CD4-positive, alpha-beta T cell (primary cell): ENCODE results near the gene ATP10A. TPM values are rescaled to one million over a fixed set of nuclear protein-coding genes. Genes with fewer than 3 reads are reported as not detected.

Experiments
- ATAC-seq: fragments of 200-7000 bp; cut with Tn5 transposase; one replicate; pipeline ENCODE4 v1.10.0; 2022; ENCODE audit warnings: mild to moderate bottlenecking; ENCODE audit not compliant: poor library complexity
- CTCF ChIA-PET: fragments of 350-600 bp; sonication (Branson Sonifier 250); formaldehyde crosslinking; loops from one replicate; lab custom pipeline; 2021; ENCODE audit warnings: antibody characterized with exemption, inconsistent platforms; lab: Charles Lee
- POLR2A ChIA-PET: fragments of 350-600 bp; sonication (Branson Sonifier 250); formaldehyde crosslinking; loops from one replicate; lab custom pipeline; 2021; ENCODE audit warnings: antibody characterized with exemption, inconsistent platforms; lab: Charles Lee
- DNase-seq, 14 experiments: peaks; one replicate each; pipeline ENCODE4 v3.0.0-alpha.2; 2013 to 2020; ENCODE audit warnings: mixed read lengths in 2 of 14
- H3K27ac ChIP-seq, 2 donors: one replicate each; pipeline versions ENCODE4 v1.5.1 to v1.7.0; 2013; ENCODE audit warnings: low read length in 2 of 2, low read depth in 1 of 2, mild to moderate bottlenecking in 1 of 2
- H3K27me3 ChIP-seq, 2 experiments: 1 replicate in 1 of 2; 2 replicates in 1 of 2; pipeline versions ENCODE4 v1.6.1 to v1.7.0; 2013; ENCODE audit warnings: low read length in 2 of 2, control low read depth in 1 of 2, mild to moderate bottlenecking in 1 of 2, moderate library complexity in 1 of 2; ENCODE audit not compliant: insufficient read depth in 2 of 2, control insufficient read depth in 1 of 2
- H3K36me3 ChIP-seq: one replicate; pipeline ENCODE4 v1.6.1; 2013; ENCODE audit warnings: low read length, control low read depth; ENCODE audit not compliant: insufficient read depth
- H3K4me1 ChIP-seq: one replicate; pipeline ENCODE4 v1.6.1; 2013; ENCODE audit warnings: low read length, control low read depth; ENCODE audit not compliant: insufficient read depth
- H3K4me3 ChIP-seq: one replicate; pipeline ENCODE4 v1.5.1; 2013; ENCODE audit warnings: mild to moderate bottlenecking, low read length, moderate library complexity
- H3K9me3 ChIP-seq, 2 experiments: 1 replicate in 1 of 2; 2 replicates in 1 of 2; pipeline versions ENCODE4 v1.6.1 to v1.7.0; 2013; ENCODE audit warnings: low read length in 2 of 2, mild to moderate bottlenecking in 2 of 2, control low read depth in 1 of 2, moderate library complexity in 1 of 2; ENCODE audit not compliant: control insufficient read depth in 1 of 2, insufficient read depth in 1 of 2
- H3K27ac Mint-ChIP-seq: one replicate; pipeline ENCODE4 v1.8.0; 2020; ENCODE audit warnings: mixed read lengths
- H3K27me3 Mint-ChIP-seq: one replicate; pipeline ENCODE4 v1.8.0; 2021; ENCODE audit warnings: mixed read lengths
- H3K36me3 Mint-ChIP-seq: one replicate; pipeline ENCODE4 v1.8.0; 2021; ENCODE audit warnings: low read depth, mixed read lengths
- H3K4me1 Mint-ChIP-seq: one replicate; pipeline ENCODE4 v1.8.0; 2021; ENCODE audit warnings: low read depth, mixed read lengths
- H3K4me3 Mint-ChIP-seq: one replicate; pipeline ENCODE4 v1.8.0; 2020; ENCODE audit warnings: mild to moderate bottlenecking, mixed read lengths
- H3K9me3 Mint-ChIP-seq: one replicate; pipeline ENCODE4 v1.8.0; 2020; ENCODE audit warnings: mixed read lengths
- intact Hi-C, 2 experiments: fragments of 100-400 bp; cut with DNase I in 1 of 2; cut with micrococcal nuclease in 1 of 2; formaldehyde crosslinking; loops; one replicate each; pipeline versions ENCODE4 v1.15.1 to v1.9.0; 2023 to 2025; cut with DNase I, micrococcal nuclease
- total RNA-seq, 174 experiments: library from RNA in 2 of 174; stranded (reverse) in 2 of 174; gene quantifications; one replicate each; pipeline ENCODE4 v1.2.3 and lab custom pipeline; 2021 to 2026
- TF ChIP-seq, protein P1 (sequence below): fragments of 200-600 bp; IDR thresholded peaks from one replicate; pipeline ENCODE4 v1.8.0; 2022; ENCODE audit warnings: antibody characterized with exemption, mild to moderate bottlenecking

The ATP10A gene
- total RNA-seq, 2 experiments from 2014 or later, result 30.0 to 30.4 TPM

DNA sequence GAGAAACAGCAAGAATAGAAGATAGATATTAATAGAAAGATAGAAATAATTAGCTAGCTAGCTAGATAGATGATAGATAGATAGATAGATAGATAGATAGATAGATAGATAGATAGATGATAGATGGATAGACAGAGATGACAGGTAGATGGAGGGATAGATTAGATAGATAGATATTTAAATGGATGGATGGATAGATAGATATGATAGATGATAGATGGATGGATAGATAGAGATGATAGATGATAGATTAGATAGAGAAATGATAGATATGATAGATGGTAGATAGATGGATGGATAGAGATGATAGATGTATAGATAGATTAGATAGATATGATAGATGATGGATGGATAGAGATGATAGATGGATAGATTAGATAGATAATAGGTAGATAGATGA, 8.3 kb upstream of the ATP10A start:
- TF ChIP-seq, protein P1, sequence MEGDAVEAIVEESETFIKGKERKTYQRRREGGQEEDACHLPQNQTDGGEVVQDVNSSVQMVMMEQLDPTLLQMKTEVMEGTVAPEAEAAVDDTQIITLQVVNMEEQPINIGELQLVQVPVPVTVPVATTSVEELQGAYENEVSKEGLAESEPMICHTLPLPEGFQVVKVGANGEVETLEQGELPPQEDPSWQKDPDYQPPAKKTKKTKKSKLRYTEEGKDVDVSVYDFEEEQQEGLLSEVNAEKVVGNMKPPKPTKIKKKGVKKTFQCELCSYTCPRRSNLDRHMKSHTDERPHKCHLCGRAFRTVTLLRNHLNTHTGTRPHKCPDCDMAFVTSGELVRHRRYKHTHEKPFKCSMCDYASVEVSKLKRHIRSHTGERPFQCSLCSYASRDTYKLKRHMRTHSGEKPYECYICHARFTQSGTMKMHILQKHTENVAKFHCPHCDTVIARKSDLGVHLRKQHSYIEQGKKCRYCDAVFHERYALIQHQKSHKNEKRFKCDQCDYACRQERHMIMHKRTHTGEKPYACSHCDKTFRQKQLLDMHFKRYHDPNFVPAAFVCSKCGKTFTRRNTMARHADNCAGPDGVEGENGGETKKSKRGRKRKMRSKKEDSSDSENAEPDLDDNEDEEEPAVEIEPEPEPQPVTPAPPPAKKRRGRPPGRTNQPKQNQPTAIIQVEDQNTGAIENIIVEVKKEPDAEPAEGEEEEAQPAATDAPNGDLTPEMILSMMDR, result no peak
- H3K27ac Mint-ChIP-seq, result no peak overlapping the region
- CTCF ChIA-PET, result no interaction called here
- Histone ChIP-seq H3K27ac (no peak overlapping the region), H3K4me1 (peaks cover 2% of the 10 kb centered on the region), H3K9me3 (no peaks in the 10 kb centered on the region), H3K27me3 (no peaks in the 10 kb centered on the region), H3K4me3 (no peak overlapping the region), H3K36me3 (no peaks in the 10 kb centered on the region)
- H3K36me3 Mint-ChIP-seq, result no peaks in the 10 kb centered on the region
- intact Hi-C loops, result no loop called here
- H3K4me3 Mint-ChIP-seq, result no peak overlapping the region
- H3K9me3 Mint-ChIP-seq, result no peaks in the 10 kb centered on the region
- ATAC-seq (no peak), DNase-seq (no peak)
- no peaks in the 10 kb centered on the region for H3K27me3 Mint-ChIP-seq
- H3K4me1 Mint-ChIP-seq, result peaks cover 7% of the 10 kb centered on the region
- POLR2A ChIA-PET, result interaction anchor here (0.7 kb wide), 1 partner anchor 28 kb away, joined by 3 read pairs; no protein-coding TSS in a partner anchor

DNA sequence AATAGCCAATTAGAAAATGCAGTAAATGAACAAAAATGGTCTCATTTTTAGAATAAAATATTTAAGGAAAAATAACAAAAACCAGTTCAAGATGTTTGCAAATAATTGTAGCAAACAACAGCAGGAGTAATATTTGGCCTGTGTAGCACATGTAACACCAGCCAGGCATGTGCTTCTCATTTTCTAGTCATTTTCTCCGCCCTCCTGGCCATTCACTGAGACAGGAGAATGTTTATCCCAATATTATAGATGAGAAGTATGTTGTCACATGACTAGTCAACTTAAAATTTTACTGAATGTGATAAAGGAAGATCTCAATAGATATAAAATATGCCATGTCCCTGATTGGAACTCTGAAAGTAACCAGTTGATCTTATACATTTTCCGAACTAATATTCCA, 7.8 kb upstream of the ATP10A start:
- no peaks in the 10 kb centered on the region for H3K36me3 ChIP-seq
- DNase-seq (no peak), ATAC-seq (no peak)
- ChIA-PET CTCF (no interaction called here), POLR2A (interaction anchor here (0.7 kb wide), 1 partner anchor 28 kb away, joined by 3 read pairs; no protein-coding TSS in a partner anchor)
- intact Hi-C loops, result no loop called here
- peaks cover 7% of the 10 kb centered on the region for H3K4me1 Mint-ChIP-seq
- H3K27me3 ChIP-seq, result no peaks in the 10 kb centered on the region
- no peak overlapping the region for H3K4me3 ChIP-seq
- TF ChIP-seq, protein P1, result no peak
- H3K27ac ChIP-seq, result no peak overlapping the region
- H3K9me3 ChIP-seq, result no peaks in the 10 kb centered on the region
- no peaks in the 10 kb centered on the region for H3K36me3 Mint-ChIP-seq
- peaks cover 2% of the 10 kb centered on the region for H3K4me1 ChIP-seq
- H3K27me3 Mint-ChIP-seq, result no peaks in the 10 kb centered on the region
- no peaks in the 10 kb centered on the region for H3K9me3 Mint-ChIP-seq
- H3K4me3 Mint-ChIP-seq, result no peak overlapping the region
- no peak overlapping the region for H3K27ac Mint-ChIP-seq

DNA sequence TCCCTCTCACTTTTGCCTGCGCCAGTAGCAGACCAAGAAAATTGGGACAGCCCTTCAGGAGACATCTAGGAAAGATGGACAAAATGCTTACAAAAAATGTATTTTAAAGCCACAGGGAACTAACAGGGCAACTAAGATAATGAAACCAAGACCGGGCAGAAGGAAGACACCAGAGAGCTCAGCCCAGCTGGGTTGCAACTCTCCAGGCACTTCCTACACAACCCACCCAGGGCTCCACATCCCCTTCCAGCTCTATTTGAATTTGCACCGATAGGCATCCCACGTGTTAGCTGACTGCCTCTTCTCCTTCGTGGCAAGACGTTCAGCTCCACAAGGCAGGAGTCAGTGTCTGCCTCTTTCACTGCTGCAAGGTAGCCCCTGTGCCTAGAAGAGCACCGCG, 6.6 kb upstream of the ATP10A start:
- peaks cover 11% of the 10 kb centered on the region for H3K4me1 Mint-ChIP-seq
- DNase-seq (no peak), ATAC-seq (no peak)
- no peaks in the 10 kb centered on the region for H3K36me3 ChIP-seq
- peaks cover 2% of the 10 kb centered on the region for H3K4me1 ChIP-seq
- H3K27me3 Mint-ChIP-seq, result no peaks in the 10 kb centered on the region
- CTCF ChIA-PET, result no interaction called here
- H3K27ac Mint-ChIP-seq, result no peak overlapping the region
- H3K4me3 Mint-ChIP-seq, result no peak overlapping the region
- POLR2A ChIA-PET, result no interaction called here
- no peak overlapping the region for H3K4me3 ChIP-seq
- no peaks in the 10 kb centered on the region for H3K9me3 Mint-ChIP-seq
- no peaks in the 10 kb centered on the region for H3K9me3 ChIP-seq
- no peak overlapping the region for H3K27ac ChIP-seq
- H3K36me3 Mint-ChIP-seq, result no peaks in the 10 kb centered on the region
- TF ChIP-seq, protein P1, result no peak
- H3K27me3 ChIP-seq, result no peaks in the 10 kb centered on the region
- intact Hi-C loops, result no loop called here
